ENCODE data around the gene ABTB2. TPM values are rescaled to one million over a fixed set of nuclear protein-coding genes. Genes with fewer than 3 reads are reported as not detected.
A peak's percentile ranks its signal among the peaks of the same experiment; 100 is the strongest.

Gene ABTB2
- total and polyA plus RNA-seq, 9 of the 15 experiments (the other 6 are each of a cell fraction or from before 2014, with no cell fraction given), result 0.03 to 0.18 (median 0.12) TPM; not detected in 2

DNA sequence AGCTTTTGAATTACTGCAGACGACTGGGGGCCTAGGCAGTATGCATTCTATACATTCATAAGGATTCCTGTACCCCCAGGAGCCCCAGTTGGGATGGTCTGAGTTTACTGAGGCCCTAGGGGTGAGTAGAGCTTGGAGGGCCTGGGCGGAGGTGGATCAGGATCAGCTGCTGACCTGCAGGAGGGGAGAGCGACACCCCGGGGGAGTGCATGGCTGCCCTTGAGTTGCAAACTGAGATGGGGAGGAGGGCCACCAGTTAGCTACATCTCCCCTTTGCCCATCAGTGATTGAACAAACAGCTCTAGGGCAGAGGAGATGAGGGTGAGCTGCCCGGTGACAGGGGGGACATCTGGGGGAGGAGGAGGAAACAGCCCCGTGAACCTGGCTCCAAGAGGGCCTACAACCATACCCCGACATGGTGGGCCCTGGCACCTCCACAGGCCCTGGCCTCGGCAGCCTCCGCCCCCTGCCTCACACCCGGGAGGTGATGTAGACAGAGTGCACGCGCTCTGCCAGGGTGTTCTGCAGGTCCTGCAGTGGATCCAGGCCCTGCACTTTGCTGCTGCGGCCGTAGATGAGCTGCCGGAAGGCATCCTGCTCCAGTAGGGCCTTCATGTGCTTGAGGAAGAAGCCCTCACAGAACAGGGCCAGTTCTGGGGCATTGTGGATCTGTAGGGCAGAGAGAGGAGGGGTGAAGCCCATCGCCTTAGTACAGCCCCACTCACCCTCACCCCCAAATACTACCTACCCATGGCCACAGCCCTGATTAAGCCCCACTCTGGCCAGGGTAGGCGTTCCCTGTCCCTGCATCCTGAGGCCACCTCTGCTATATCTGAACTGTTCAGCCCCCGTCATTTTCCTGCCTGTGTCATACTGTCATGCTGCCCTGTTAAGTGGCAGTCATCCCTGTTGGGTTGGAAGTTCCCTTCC is 205.6 kb downstream of the ABTB2 start:
- Histone ChIP-seq H3K27ac (ENCODE audit: extremely low read depth, low read depth, low read length) (no peak overlapping the region), H3K27me3 (ENCODE audit: control insufficient read depth in 2 of 2, insufficient read depth in 2 of 2, low read length in 2 of 2) (no peaks in the 10 kb centered on the region), H3K79me2 (ENCODE audit: control insufficient read depth, insufficient read depth, low read length) (no peaks in the 10 kb centered on the region), H3K9me1 (ENCODE audit: control insufficient read depth, insufficient read depth, low read length) (no peaks in the 10 kb centered on the region), H2AFZ (ENCODE audit: low read depth, low read length) (no peak overlapping the region), H3K36me3 (ENCODE audit: control insufficient read depth, insufficient read depth, low read length) (peaks cover 78% of the 10 kb centered on the region), H4K20me1 (replicated peaks; ENCODE audit: control insufficient read depth, insufficient read depth, low read length) (peaks cover 3% of the 10 kb centered on the region; the same call in 1 of the 2 replicates), H3K4me1 (replicated peaks in 1 of 2; ENCODE audit: control insufficient read depth in 2 of 2, insufficient read depth in 2 of 2, low read length in 2 of 2) (peaks cover 0 to 9% of the 10 kb centered on the region in 2 experiments; a peak in 1 of 5 replicates), H3K4me3 (no peak overlapping the region), H3K9ac (ENCODE audit: insufficient read depth in 1 of 2, low read depth in 2 of 2, low read length in 2 of 2) (no peak overlapping the region; a peak in 1 of 4 replicates), H3K4me2 (ENCODE audit: insufficient read depth, low read length) (no peak overlapping the region), H3K9me3 (replicated peaks; ENCODE audit: control insufficient read depth, insufficient read depth, low read depth, low read length) (no peaks in the 10 kb centered on the region)
- in situ Hi-C loops (cut with MboI), result loop anchor here (25.0 kb wide), 1 partner anchor 315 kb away; no protein-coding TSS in a partner anchor
- FAIRE-seq (no peak), DNase-seq (ENCODE audit: extremely low read depth in 1 of 4, low spot score in 3 of 4) (no peak), ATAC-seq (no peak)
- POLR2A ChIA-PET, result interaction anchor here (0.5 to 0.8 kb wide), 2 partner anchors 18 to 47 kb away, joined by 3 to 4 read pairs; no protein-coding TSS in a partner anchor
- BruUV-seq (replicated peaks), result no TSS peak
- intact Hi-C loops (cut with micrococcal nuclease), result no loop called here
- 86% methylated on average over 16 of the region's 18 CpGs for WGBS (ENCODE audit: insufficient coverage, low coverage, missing lambda C conversion rate)
- CTCF ChIA-PET (ENCODE audit: low intra/inter-chr PET ratio), result no interaction called here
- TF ChIP-seq, protein P1, sequence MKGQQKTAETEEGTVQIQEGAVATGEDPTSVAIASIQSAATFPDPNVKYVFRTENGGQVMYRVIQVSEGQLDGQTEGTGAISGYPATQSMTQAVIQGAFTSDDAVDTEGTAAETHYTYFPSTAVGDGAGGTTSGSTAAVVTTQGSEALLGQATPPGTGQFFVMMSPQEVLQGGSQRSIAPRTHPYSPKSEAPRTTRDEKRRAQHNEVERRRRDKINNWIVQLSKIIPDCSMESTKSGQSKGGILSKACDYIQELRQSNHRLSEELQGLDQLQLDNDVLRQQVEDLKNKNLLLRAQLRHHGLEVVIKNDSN (CRISPR knock-in tag; IDR thresholded peaks at IDR 0.05), result no peak
- TF ChIP-seq, protein P2, sequence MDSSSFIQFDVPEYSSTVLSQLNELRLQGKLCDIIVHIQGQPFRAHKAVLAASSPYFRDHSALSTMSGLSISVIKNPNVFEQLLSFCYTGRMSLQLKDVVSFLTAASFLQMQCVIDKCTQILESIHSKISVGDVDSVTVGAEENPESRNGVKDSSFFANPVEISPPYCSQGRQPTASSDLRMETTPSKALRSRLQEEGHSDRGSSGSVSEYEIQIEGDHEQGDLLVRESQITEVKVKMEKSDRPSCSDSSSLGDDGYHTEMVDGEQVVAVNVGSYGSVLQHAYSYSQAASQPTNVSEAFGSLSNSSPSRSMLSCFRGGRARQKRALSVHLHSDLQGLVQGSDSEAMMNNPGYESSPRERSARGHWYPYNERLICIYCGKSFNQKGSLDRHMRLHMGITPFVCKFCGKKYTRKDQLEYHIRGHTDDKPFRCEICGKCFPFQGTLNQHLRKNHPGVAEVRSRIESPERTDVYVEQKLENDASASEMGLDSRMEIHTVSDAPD (CRISPR knock-in tag; IDR thresholded peaks at IDR 0.05), result no peak
- TF ChIP-seq POLR2G (IDR thresholded peaks at IDR 0.05; ENCODE audit: low read depth, low read length) (peak; percentile 63), MAFF (IDR thresholded peaks at IDR 0.05; ENCODE audit: low read length) (no peak), ETV6 (IDR thresholded peaks at IDR 0.05; ENCODE audit: borderline replicate concordance in 1 of 2, low read depth in 2 of 2, low read length in 1 of 2) (no peak), ETV6 (CRISPR knock-in tag; IDR thresholded peaks at IDR 0.05; ENCODE audit: borderline replicate concordance) (no peak), TCF7 (IDR thresholded peaks at IDR 0.05; ENCODE audit: borderline replicate concordance) (no peak), CHD4 (IDR thresholded peaks at IDR 0.05; ENCODE audit: insufficient read depth, insufficient replicate concordance, low read depth, low read length, poor library complexity, severe bottlenecking) (no peak), ZNF561 (CRISPR knock-in tag; conservative IDR thresholded peaks at IDR 0.05) (no peak), ARID1B (IDR thresholded peaks at IDR 0.05) (no peak)

All from K562 (cell line).